Neural cell (in vitro differentiated cells): ENCODE measurements around the gene LRRC72. TPM values are rescaled to one million over a fixed set of nuclear protein-coding genes. Genes with fewer than 3 reads are reported as not detected.

Experiments used
- H2AFZ ChIP-seq: fragments of 200-600, 300-800 bp; sonication (generic), shearing (Covaris generic); 2 replicates; pipeline ENCODE4 v1.6.0; 2014; ENCODE audit warnings: low read depth, mild to moderate bottlenecking, antibody characterized with exemption, low read length, moderate library complexity
- H3F3A ChIP-seq: fragments of 200-600 bp; shearing (Covaris generic); 2 replicates; pipeline ENCODE4 v1.6.1; 2016; ENCODE audit warnings: mild to moderate bottlenecking, moderate library complexity, mixed read lengths, antibody characterized with exemption, low read length; ENCODE audit not compliant: insufficient read depth, poor library complexity, severe bottlenecking
- H3K27ac ChIP-seq: fragments of 200-600, 300-800 bp; sonication (generic), shearing (Covaris generic); 2 replicates; pipeline ENCODE4 v1.5.1; 2014; ENCODE audit warnings: mild to moderate bottlenecking, low read length, moderate library complexity
- H3K27me3 ChIP-seq: fragments of 300-800, 200-600 bp; sonication (generic), shearing (Covaris generic); 2 replicates; pipeline ENCODE4 v1.6.0; 2014; ENCODE audit warnings: mild to moderate bottlenecking, low read depth, low read length, moderate library complexity; ENCODE audit not compliant: insufficient read depth
- H3K36me3 ChIP-seq: fragments of 300-800, 200-600 bp; sonication (generic), shearing (Covaris generic); 2 replicates; pipeline ENCODE4 v1.5.1; 2014; ENCODE audit warnings: mild to moderate bottlenecking, antibody characterized with exemption, low read length, moderate library complexity; ENCODE audit not compliant: insufficient read depth
- H3K4me2 ChIP-seq: fragments of 300-800, 200-600 bp; sonication (generic), shearing (Covaris generic); 2 replicates; pipeline ENCODE4 v1.6.0; 2014; ENCODE audit warnings: mild to moderate bottlenecking, low read length
- H3K4me3 ChIP-seq: fragments of 300-800, 200-600 bp; sonication (generic), shearing (Covaris generic); 2 replicates; pipeline ENCODE4 v1.5.1; 2014; ENCODE audit warnings: mild to moderate bottlenecking, low read length, moderate library complexity
- H3K79me2 ChIP-seq: fragments of 200-600 bp; shearing (Covaris generic); replicated peaks from 2 replicates; pipeline ENCODE4 v1.6.0; 2014; ENCODE audit warnings: mild to moderate bottlenecking, low read length, moderate library complexity; ENCODE audit not compliant: insufficient read depth
- H3K9ac ChIP-seq: fragments of 300-800, 200-600 bp; sonication (generic), shearing (Covaris generic); 2 replicates; pipeline ENCODE4 v1.6.1; 2016; ENCODE audit warnings: mild to moderate bottlenecking, low read length, mixed read lengths
- H3K9me2 ChIP-seq: fragments of 200-600 bp; shearing (Covaris generic); 2 replicates; pipeline ENCODE4 v1.6.1; 2016; ENCODE audit warnings: mild to moderate bottlenecking, low read length, mixed read lengths; ENCODE audit not compliant: insufficient read depth
- H3K9me3 ChIP-seq: fragments of 200-600, 300-800 bp; sonication (generic), shearing (Covaris generic); 2 replicates; pipeline ENCODE4 v1.6.1; 2016; ENCODE audit warnings: mild to moderate bottlenecking, mixed run types, low read length, moderate library complexity, mixed read lengths
- H4K20me1 ChIP-seq: fragments of 200-600 bp; shearing (Covaris generic); 2 replicates; pipeline ENCODE4 v1.6.1; 2016; ENCODE audit warnings: mild to moderate bottlenecking, mixed run types; ENCODE audit not compliant: insufficient read depth
- EP300 ChIP-seq: fragments of 450-650 bp; conservative IDR thresholded peaks from 2 replicates; pipeline ENCODE4 v1.6.1; 2014; ENCODE audit warnings: antibody characterized with exemption, mild to moderate bottlenecking, moderate library complexity; ENCODE audit not compliant: poor library complexity, severe bottlenecking
- EZH2 ChIP-seq: fragments of 200-600, 300-800 bp; shearing (Covaris generic), sonication (generic); IDR thresholded peaks from 2 replicates; pipeline ENCODE4 v1.6.1; 2014; ENCODE audit warnings: antibody characterized with exemption, low read length, borderline replicate concordance, mild to moderate bottlenecking; ENCODE audit not compliant: insufficient read depth, poor library complexity, severe bottlenecking
- MXI1 ChIP-seq: fragments of 450-650 bp; conservative IDR thresholded peaks from 2 replicates; pipeline ENCODE4 v1.6.1; 2014; ENCODE audit warnings: antibody characterized with exemption, mild to moderate bottlenecking; ENCODE audit not compliant: poor library complexity, severe bottlenecking
- POLR2AphosphoS5 ChIP-seq: IDR thresholded peaks from 2 replicates; pipeline ENCODE4 v1.6.1; 2012
- RAD21 ChIP-seq: fragments of 450-650 bp; conservative IDR thresholded peaks from 2 replicates; pipeline ENCODE4 v1.6.1; 2014; ENCODE audit warnings: antibody characterized with exemption, mild to moderate bottlenecking, moderate library complexity
- SMC3 ChIP-seq: fragments of 450-650 bp; conservative IDR thresholded peaks from 2 replicates; pipeline ENCODE4 v1.6.1; 2014; ENCODE audit warnings: antibody characterized with exemption, mild to moderate bottlenecking, moderate library complexity; ENCODE audit not compliant: poor library complexity
- TAF1 ChIP-seq: IDR thresholded peaks from 2 replicates; pipeline ENCODE4 v1.6.1; 2012; ENCODE audit warnings: low read depth
- polyA plus RNA-seq: library from polyadenylated mRNA; depleted of rRNA; stranded (reverse); fragments of >200 nt; gene quantifications from 2 replicates; pipeline ENCODE4 v1.2.3, GENCODE V29; 2014
- TF ChIP-seq, protein P1 (sequence below): IDR thresholded peaks from 2 replicates; pipeline ENCODE4 v1.6.1; 2012; ENCODE audit warnings: borderline replicate concordance
- TF ChIP-seq, protein P2 (sequence below): fragments of 450-650 bp; IDR thresholded peaks from 2 replicates; pipeline ENCODE4 v1.5.1; 2014; ENCODE audit warnings: antibody characterized with exemption, mild to moderate bottlenecking, moderate library complexity; ENCODE audit not compliant: poor library complexity, severe bottlenecking

The LRRC72 gene
- polyA plus RNA-seq, 1 donor from 2014 or later = not detected

DNA sequence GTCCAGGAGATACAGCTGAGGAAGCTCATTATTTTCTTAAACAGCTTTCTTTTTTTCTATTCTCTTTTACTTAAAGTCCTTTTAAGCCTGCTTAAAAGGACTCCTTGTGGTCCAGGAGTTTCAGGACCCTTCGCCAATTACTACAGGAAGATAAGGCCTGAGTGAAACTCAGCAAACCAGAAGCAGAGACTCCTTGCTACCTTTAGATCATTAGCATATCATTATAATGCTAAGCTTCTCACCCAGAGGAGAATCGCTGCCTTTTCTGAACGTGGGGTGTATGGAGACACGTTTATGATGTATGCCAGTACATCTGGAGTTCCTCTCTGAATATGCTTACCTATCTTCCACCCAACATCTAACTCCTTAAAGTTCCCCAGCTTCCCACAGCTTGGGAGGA lies 71.4 kb downstream of the LRRC72 start:
- H3K27me3 ChIP-seq = no peaks in the 10 kb centered on the region
- H3K9me3 ChIP-seq = no peaks in the 10 kb centered on the region
- TF ChIP-seq POLR2AphosphoS5 = no peak
- TF ChIP-seq RAD21 = no peak
- TF ChIP-seq SMC3 = no peak
- TF ChIP-seq, protein P1, sequence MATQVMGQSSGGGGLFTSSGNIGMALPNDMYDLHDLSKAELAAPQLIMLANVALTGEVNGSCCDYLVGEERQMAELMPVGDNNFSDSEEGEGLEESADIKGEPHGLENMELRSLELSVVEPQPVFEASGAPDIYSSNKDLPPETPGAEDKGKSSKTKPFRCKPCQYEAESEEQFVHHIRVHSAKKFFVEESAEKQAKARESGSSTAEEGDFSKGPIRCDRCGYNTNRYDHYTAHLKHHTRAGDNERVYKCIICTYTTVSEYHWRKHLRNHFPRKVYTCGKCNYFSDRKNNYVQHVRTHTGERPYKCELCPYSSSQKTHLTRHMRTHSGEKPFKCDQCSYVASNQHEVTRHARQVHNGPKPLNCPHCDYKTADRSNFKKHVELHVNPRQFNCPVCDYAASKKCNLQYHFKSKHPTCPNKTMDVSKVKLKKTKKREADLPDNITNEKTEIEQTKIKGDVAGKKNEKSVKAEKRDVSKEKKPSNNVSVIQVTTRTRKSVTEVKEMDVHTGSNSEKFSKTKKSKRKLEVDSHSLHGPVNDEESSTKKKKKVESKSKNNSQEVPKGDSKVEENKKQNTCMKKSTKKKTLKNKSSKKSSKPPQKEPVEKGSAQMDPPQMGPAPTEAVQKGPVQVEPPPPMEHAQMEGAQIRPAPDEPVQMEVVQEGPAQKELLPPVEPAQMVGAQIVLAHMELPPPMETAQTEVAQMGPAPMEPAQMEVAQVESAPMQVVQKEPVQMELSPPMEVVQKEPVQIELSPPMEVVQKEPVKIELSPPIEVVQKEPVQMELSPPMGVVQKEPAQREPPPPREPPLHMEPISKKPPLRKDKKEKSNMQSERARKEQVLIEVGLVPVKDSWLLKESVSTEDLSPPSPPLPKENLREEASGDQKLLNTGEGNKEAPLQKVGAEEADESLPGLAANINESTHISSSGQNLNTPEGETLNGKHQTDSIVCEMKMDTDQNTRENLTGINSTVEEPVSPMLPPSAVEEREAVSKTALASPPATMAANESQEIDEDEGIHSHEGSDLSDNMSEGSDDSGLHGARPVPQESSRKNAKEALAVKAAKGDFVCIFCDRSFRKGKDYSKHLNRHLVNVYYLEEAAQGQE = no peak
- TF ChIP-seq EZH2 = no peak
- TF ChIP-seq, protein P2, sequence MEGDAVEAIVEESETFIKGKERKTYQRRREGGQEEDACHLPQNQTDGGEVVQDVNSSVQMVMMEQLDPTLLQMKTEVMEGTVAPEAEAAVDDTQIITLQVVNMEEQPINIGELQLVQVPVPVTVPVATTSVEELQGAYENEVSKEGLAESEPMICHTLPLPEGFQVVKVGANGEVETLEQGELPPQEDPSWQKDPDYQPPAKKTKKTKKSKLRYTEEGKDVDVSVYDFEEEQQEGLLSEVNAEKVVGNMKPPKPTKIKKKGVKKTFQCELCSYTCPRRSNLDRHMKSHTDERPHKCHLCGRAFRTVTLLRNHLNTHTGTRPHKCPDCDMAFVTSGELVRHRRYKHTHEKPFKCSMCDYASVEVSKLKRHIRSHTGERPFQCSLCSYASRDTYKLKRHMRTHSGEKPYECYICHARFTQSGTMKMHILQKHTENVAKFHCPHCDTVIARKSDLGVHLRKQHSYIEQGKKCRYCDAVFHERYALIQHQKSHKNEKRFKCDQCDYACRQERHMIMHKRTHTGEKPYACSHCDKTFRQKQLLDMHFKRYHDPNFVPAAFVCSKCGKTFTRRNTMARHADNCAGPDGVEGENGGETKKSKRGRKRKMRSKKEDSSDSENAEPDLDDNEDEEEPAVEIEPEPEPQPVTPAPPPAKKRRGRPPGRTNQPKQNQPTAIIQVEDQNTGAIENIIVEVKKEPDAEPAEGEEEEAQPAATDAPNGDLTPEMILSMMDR = no peak
- TF ChIP-seq MXI1 = no peak
- TF ChIP-seq EP300 = no peak
- no peak for TF ChIP-seq TAF1
- peaks cover 16% of the 10 kb centered on the region for H3K36me3 ChIP-seq
- H2AFZ ChIP-seq = no peak overlapping the region
- H3K9ac ChIP-seq = no peak overlapping the region
- H3K9me2 ChIP-seq = no peaks in the 10 kb centered on the region
- no peaks in the 10 kb centered on the region for H4K20me1 ChIP-seq
- H3K79me2 ChIP-seq = no peaks in the 10 kb centered on the region
- H3K4me3 ChIP-seq = no peak overlapping the region
- H3K4me2 ChIP-seq = no peak overlapping the region
- no peaks in the 10 kb centered on the region for H3F3A ChIP-seq
- no peak overlapping the region for H3K27ac ChIP-seq

DNA sequence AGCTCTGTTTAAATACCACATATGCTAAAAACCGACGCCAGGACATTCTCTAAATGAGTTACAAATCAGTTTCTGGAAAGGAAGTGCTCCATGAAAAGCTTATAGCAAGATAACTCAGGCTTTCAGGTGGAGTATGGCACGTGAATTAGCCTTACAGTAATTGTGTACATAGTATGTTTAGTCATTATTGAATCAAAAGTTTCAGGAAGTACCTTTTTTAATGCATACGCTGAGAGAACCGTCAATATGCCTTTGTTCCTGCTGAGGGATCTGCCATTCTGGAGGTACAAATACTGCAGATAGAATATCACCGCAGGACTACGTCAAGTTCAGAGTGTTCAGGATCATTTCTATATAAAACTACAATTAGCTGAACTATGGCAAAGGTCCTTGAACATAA lies 73.2 kb downstream of the LRRC72 start:
- TF ChIP-seq RAD21 = no peak
- no peak for TF ChIP-seq EP300
- TF ChIP-seq, protein P1 = no peak
- no peak for TF ChIP-seq POLR2AphosphoS5
- no peak for TF ChIP-seq TAF1
- TF ChIP-seq, protein P2 = no peak
- TF ChIP-seq SMC3 = no peak
- no peak for TF ChIP-seq MXI1
- no peak for TF ChIP-seq EZH2
- H3K4me2 ChIP-seq = no peak overlapping the region
- H3K79me2 ChIP-seq = no peaks in the 10 kb centered on the region
- no peak overlapping the region for H3K4me3 ChIP-seq
- H2AFZ ChIP-seq = no peak overlapping the region
- H3K27me3 ChIP-seq = no peaks in the 10 kb centered on the region
- no peaks in the 10 kb centered on the region for H3K9me3 ChIP-seq
- no peak overlapping the region for H3K27ac ChIP-seq
- H3K9ac ChIP-seq = no peak overlapping the region
- no peaks in the 10 kb centered on the region for H3K9me2 ChIP-seq
- H4K20me1 ChIP-seq = no peaks in the 10 kb centered on the region
- no peaks in the 10 kb centered on the region for H3F3A ChIP-seq
- H3K36me3 ChIP-seq = peaks cover 26% of the 10 kb centered on the region
